ENCODE data around the gene PHACTR1. TPM values are rescaled to one million over a fixed set of nuclear protein-coding genes. Genes with fewer than 3 reads are reported as not detected.

PHACTR1 gene
- total RNA-seq, 1 donor from 2014 or later = 85.9 TPM

DNA sequence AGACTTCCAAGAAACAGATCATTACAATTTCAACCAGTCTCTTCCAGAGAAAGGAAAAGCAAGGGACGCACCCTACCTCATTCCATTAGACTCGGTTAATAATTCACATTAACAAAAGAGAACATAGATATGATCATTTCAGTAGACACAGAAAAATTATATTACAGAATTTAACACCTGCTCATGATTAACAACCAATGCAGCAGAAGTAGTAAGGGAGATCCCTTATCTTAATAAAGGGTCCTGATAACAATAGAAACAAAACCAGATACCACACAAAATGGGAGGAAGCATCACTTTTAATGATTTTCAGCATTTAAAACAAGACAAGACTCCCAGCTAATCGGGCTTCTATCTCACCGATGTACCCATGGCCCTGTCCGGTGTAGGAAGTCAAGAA lies 396.8 kb downstream of the PHACTR1 start:
- Histone ChIP-seq H3K27me3 (ENCODE audit: low read depth) (no peaks in the 10 kb centered on the region), H3K36me3 (no peaks in the 10 kb centered on the region), H3K4me3 (no peak overlapping the region), H3K27ac (replicated peaks) (no peak overlapping the region), H3K4me1 (peaks cover 49% of the 10 kb centered on the region), H3K9me3 (replicated peaks) (peaks cover 15% of the 10 kb centered on the region)
- intact Hi-C loops (cut with micrococcal nuclease) = no loop called here
- DNase-seq = no peak
- TF ChIP-seq, protein P1, sequence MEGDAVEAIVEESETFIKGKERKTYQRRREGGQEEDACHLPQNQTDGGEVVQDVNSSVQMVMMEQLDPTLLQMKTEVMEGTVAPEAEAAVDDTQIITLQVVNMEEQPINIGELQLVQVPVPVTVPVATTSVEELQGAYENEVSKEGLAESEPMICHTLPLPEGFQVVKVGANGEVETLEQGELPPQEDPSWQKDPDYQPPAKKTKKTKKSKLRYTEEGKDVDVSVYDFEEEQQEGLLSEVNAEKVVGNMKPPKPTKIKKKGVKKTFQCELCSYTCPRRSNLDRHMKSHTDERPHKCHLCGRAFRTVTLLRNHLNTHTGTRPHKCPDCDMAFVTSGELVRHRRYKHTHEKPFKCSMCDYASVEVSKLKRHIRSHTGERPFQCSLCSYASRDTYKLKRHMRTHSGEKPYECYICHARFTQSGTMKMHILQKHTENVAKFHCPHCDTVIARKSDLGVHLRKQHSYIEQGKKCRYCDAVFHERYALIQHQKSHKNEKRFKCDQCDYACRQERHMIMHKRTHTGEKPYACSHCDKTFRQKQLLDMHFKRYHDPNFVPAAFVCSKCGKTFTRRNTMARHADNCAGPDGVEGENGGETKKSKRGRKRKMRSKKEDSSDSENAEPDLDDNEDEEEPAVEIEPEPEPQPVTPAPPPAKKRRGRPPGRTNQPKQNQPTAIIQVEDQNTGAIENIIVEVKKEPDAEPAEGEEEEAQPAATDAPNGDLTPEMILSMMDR (IDR thresholded peaks at IDR 0.05; ENCODE audit: borderline replicate concordance) = no peak

DNA sequence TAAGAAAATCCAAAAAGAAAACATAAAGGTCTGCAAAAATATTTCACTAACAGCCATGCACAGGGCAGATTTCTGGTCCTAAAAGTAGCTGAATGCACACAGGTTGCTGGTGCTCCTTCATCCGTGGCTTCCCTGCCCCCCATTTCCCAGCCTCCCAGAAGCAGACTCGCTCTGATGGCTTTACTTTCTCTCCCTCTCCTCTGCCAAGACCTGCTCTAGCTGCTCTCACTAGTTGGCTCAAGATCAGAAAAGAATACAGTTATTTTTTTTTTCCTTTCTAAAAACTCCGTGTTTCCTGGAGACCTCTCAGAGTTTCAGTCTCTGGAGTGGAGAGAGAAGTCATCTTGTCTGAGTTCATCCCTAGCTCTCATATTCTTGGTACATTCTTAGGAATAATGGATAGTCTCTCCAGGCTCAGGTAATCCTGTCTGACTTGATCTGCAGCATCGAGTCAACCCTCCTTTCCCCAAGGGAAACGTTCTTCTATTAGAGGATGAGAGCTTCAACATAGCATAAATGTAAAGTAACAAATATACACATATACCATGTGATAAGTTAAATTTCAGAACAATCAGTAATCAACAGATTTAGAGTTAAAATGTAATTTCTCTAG lies 397.5 kb downstream of the PHACTR1 start:
- intact Hi-C loops (cut with micrococcal nuclease) = no loop called here
- DNase-seq = no peak
- Histone ChIP-seq H3K36me3 (no peaks in the 10 kb centered on the region), H3K27me3 (ENCODE audit: low read depth) (no peaks in the 10 kb centered on the region), H3K4me1 (peaks cover 53% of the 10 kb centered on the region), H3K4me3 (peak overlapping the region; percentile 5), H3K9me3 (replicated peaks) (peaks cover 15% of the 10 kb centered on the region), H3K27ac (replicated peaks) (no peak overlapping the region)
- TF ChIP-seq, protein P1 (IDR thresholded peaks at IDR 0.05; ENCODE audit: borderline replicate concordance) = no peak

DNA sequence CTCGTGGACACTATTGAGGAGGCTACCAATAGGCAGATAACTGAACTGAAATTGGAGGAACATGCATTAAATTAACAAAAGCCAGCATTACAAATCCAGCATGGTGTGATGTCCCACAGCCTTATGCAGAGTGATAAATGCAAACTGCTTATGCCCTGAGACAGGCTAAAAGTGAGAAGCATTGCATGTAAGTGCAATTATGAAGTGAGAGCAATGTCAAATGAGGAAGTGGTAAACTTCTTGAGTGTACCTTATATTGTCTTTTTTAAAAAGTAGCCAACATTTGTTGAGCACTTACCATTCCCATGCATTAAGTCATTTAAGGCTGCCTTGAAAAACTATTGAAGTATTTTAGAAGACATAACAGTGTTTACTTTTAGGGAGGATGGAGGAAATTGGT lies 399.6 kb downstream of the PHACTR1 start:
- H3K4me1 ChIP-seq = peaks cover 68% of the 10 kb centered on the region
- TF ChIP-seq, protein P1 (IDR thresholded peaks at IDR 0.05; ENCODE audit: borderline replicate concordance) = no peak
- no peaks in the 10 kb centered on the region for H3K36me3 ChIP-seq
- no peaks in the 10 kb centered on the region for H3K27me3 ChIP-seq (ENCODE audit: low read depth)
- H3K4me3 ChIP-seq = no peak overlapping the region
- H3K27ac ChIP-seq (replicated peaks) = no peak overlapping the region
- intact Hi-C loops (cut with micrococcal nuclease) = no loop called here
- no peak for DNase-seq
- H3K9me3 ChIP-seq (replicated peaks) = no peaks in the 10 kb centered on the region

DNA sequence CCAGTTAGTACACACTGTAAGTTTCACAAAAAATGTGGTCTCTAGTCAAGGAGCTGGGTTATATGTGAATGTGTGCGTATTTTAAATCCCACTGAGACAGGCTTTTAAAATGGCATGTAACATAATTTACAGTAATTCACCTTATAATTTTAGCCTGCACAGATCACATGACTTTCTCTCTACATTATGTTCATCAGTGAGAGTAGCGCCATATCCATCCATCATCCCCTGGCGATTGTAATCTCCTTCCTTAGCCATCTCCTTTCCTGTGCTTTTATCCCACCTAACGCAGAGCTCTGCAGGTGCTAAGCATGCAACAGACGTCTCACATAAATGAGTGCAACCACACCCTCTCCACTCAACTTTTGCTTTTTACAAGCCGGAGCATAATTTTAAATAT lies 401.0 kb downstream of the PHACTR1 start:
- Histone ChIP-seq H3K4me1 (peaks cover 81% of the 10 kb centered on the region), H3K27me3 (ENCODE audit: low read depth) (no peaks in the 10 kb centered on the region), H3K4me3 (no peak overlapping the region), H3K27ac (replicated peaks) (no peak overlapping the region), H3K9me3 (replicated peaks) (no peaks in the 10 kb centered on the region), H3K36me3 (no peaks in the 10 kb centered on the region)
- no peak for DNase-seq
- TF ChIP-seq, protein P1 (IDR thresholded peaks at IDR 0.05; ENCODE audit: borderline replicate concordance) = no peak
- intact Hi-C loops (cut with micrococcal nuclease) = no loop called here

DNA sequence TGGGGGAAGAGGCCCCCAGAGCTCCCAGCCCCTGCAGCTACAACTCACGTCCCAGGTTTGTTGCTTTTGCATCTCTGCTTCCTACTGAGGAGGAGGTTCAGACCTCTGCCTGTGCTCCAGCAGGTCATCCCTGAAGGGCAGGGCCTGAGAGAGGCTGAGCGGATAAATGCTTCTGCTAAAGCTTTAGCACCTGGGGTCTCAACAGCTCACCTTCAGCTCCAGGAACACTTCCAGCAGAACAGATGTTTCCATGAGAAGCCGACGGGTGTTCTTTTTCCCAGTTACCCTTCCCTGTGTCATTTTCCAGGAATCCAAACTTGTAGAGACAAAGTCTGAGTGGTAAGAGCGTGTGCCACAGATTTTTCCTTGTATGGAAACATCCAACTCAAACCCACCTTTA lies 403.0 kb downstream of the PHACTR1 start:
- no peak overlapping the region for H3K4me3 ChIP-seq
- peaks cover 76% of the 10 kb centered on the region for H3K4me1 ChIP-seq
- peak overlapping the region; percentile 82 for H3K27ac ChIP-seq (replicated peaks)
- no peaks in the 10 kb centered on the region for H3K9me3 ChIP-seq (replicated peaks)
- no peak for DNase-seq
- H3K27me3 ChIP-seq (ENCODE audit: low read depth) = no peaks in the 10 kb centered on the region
- intact Hi-C loops (cut with micrococcal nuclease) = no loop called here
- H3K36me3 ChIP-seq = no peaks in the 10 kb centered on the region
- TF ChIP-seq, protein P1 (IDR thresholded peaks at IDR 0.05; ENCODE audit: borderline replicate concordance) = no peak

Data from left ventricle myocardium inferior (tissue), 1 donor.